Activated T-cell treated with anti-CD3 and anti-CD28 coated beads, Interleukin-2, amount 50 U/mL, for 1 hour (primary cell): ENCODE data around the gene GSX2.

Experiments
- DNase-seq: peaks from one replicate; pipeline ENCODE4 v3.0.0-alpha.2; 2020

The GSX2 gene

GRCh38 chr4:54082168-54082567, 17.8 kb upstream of the GSX2 start:
- no peak for DNase-seq

DNA sequence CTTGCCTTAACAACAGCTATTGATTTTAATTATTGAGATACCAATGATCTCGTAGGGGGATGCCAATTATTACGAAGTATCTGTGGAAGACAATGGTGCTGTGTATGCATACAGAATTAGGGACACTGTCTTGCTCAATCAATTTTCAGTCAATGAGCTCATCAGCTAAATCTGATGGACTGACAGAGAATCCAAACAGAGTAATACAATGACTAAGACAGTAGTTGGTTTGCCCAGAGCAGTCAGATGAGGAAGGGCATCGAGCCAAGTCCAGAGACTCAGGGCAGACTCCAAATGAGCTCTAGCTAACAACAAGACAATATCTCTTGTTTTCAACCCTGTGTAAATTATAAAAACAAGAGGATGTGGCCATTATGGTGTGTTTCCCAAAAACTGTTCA, 14.7 kb upstream of the GSX2 start:
- DNase-seq = no peak

DNA sequence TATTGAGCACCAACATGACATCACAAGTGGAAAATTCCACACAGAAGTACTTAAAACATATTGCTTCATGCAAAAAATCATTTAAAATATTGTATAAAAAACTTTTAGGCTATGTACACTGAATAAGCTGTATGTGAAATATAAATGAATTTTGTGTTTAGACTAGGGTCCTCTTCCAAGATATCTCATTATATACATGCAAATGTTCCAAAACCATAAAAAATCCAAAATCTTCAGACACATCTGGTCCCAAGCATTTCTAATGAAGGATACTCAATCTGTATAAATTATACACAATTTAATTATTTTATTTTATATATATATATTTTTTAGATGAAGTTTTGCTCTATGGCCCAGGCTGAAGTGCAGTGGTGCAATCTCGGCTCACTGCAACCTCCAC, 10.1 kb upstream of the GSX2 start:
- no peak for DNase-seq

GRCh38 chr4:54090404-54090803, 9.6 kb upstream of the GSX2 start:
- no peak for DNase-seq

DNA sequence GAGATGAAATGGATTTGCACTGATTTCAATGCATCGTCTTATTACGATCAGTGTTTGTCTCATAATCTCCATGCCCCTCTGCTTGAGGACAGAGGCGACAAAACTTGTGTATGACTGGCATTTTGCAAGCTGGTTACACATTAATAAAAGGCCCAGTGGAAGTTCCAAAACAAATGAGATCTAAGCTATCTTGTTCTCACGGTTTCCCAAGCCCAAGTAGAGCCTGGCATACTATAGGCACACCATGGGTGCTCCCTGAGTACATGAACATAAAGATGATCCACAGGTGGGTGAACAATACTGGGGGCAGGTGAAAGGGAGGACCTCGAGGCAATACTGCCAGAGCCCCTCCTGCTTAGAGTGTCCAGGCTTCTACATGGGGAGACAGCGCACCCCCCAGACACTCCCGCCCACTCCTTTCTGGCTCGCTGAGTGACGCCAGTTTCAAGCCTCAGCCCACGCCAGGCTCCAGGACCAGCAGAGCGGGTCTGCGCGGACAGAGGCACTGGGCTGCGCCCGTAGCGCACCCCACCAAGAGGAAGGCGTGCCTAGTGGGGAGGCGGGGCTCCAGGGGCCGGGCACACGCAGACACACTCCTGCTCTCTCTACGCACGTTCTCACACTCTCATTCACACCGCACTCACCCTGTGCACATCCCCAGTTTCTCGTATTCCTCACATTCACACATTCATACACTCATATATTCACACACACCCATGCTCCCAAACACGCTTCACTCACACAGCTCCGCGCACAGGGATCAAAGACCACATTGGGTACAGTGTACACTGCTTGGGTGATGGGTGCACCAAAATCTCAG, 8.9 kb upstream of the GSX2 start:
- peak; percentile 47 for DNase-seq

GRCh38 chr4:54091637-54092404, 8.1 kb upstream of the GSX2 start:
- peak; percentile 81 for DNase-seq

DNA sequence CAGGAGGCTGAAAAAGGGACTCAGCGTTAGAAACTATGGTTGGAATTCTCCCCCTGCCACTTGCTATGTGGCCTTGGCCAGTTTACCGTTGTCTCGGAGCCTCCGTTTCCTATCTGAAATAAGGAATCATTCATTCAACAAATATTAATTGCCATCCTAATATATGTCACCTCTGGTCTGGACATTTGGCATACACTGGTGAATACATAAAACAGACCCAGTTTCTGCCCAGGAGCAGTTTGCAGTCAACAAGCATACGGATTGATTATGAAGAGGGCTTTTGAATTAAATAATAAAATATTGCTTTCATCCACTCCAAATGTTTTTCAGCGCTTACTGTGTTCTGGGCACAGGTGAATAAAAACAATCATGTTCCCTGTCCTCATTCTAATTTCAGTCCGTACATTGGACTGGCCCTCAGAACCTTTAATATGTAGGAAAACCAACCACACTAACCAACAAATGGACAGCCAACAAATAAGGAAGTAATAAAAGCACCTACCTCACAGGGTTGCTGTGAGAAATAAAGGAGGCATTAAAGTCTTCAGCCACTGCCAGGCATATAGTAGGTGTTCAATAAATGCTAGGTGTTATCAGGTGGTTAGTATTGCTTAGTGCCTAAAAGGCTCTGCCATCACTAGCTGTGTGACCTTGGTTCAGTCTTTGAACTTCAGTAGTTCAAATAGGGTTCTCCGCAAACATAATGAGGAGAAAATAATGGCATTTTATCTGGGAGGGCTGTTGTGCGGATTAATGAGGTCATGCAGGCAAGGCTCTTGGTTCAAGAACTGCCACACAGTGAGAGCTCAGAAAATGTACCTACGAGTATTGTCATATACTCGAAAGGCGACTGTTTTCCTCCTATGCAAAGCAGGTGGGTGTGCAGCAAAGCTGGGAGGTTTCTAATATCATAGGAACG, 7.3 kb upstream of the GSX2 start:
- no peak for DNase-seq

DNA sequence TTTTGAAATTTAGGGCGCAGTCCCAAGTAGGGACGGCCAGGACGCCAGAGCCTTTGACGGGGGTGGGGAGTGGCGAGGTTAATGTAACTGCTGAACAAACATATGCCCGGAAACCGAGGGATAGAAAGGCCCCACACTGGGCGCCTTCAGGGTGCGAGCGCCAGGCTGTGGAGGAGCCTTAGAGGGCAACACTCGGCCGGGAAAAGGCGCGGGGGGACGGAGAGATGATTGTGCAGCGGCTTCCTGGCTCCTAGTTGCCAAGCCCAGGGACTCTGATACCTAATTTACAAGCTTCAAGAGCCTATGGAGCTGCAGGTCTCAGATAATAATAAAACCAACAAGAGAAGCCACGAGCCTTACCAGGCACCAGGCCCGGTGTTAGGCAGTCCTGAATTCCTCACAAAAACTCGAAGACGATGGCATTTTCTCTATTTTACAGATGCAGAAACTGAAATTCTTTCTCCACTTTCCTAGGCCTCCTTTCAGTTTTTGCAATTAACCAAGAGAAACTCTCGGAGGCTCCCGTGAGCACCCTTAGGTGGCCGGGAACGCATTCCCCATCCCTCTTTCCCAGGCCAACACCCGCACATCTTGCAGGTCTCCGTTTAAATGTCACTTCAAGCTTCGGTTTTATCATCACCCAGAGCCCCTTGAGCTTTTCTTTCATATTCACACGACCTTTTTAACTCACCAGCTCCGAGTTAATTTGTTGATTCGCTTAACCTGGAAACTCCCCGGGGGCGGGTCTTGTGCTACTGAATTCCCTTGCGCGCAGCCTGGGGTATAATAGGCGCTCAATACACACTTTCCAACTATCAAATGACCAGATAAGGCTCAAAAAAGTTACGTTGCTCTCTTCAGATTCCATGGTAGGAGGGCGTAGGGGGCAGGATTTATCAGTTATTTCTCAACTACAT, 6.4 kb upstream of the GSX2 start:
- DNase-seq = no peak

- DNase-seq = no peak
Measured at GRCh38 chr4:54094451-54094850, 5.5 kb upstream of the GSX2 start.

GRCh38 chr4:54095110-54095825, 4.7 kb upstream of the GSX2 start:
- no peak for DNase-seq

GRCh38 chr4:54096295-54096962, 3.5 kb upstream of the GSX2 start:
- DNase-seq = no peak

GRCh38 chr4:54097152-54097551, 2.8 kb upstream of the GSX2 start:
- no peak for DNase-seq

GRCh38 chr4:54098375-54098774, 1.6 kb upstream of the GSX2 start:
- no peak for DNase-seq

DNA sequence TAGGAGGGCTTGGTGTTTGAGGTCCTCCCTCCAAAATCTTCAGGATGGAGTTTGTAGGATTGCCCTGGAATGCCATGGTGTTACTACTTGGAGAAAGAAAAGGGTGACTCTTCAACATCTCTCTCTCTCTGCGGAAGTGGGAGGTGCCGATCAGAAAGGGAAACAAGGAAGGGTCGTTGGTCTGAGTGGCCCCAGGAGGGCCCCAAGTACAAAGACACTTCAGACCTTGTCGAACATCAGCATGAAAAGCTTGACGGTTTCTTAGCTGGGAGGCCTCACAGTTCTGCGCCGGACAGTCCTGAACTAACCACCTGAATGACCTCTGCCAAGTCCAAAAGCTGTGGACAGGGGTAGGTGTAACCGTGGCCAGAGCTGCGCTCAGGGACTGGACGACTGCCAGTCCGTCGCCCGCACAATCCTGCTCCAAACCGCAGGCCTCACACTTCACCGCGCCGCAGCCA, 646 bp upstream of the GSX2 start:
- no peak for DNase-seq

DNA sequence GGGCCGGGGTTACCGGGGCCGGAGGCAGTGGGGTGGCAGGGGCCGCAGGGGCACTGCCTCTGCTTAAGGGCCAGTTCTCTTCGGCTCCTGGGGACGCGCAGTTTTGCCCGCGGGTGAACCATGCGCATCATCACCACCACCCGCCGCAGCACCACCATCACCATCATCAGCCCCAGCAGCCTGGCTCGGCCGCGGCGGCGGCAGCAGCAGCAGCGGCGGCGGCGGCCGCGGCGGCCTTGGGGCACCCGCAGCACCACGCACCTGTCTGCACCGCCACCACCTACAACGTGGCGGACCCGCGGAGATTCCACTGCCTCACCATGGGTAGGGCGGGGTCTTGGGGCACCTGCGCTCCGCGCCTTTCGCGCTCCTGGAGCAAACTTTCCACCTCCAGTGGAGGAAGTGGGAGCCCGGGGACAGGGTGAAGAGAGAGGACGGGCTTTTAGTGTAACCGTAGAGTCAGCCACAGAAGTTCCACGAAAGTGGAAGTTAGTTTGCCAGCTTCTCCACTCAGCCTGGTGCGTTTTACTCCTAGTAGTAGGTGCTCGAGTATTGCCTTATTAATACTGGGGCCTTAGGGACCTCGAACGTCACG, 729 bp downstream of the GSX2 start:
- DNase-seq = peak; percentile 42

- no peak for DNase-seq
Measured at GRCh38 chr4:54101190-54102041, 1.5 kb downstream of the GSX2 start.

GRCh38 chr4:54102531-54103106, 2.7 kb downstream of the GSX2 start:
- DNase-seq = no peak

GRCh38 chr4:54103190-54103574, 3.2 kb downstream of the GSX2 start:
- DNase-seq = no peak

DNA sequence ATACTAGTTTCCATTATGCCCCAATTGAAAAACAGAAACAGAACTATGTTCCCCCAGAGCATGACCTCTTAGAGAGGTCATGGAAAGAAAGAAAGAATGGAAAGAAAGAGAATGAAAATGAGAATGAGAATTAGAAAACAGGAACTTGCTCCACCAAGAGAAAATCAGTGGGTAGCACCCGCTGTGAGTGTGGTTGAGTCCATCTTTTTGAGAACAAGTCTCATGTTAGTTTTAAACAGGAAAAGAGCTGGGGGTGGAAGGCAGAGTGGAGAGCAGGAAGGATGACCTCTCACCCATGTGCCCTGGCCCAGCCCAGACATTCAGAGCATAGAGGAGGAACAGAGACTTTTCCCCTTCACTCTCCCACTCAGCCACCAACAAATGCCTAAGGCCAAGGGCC, 4.9 kb downstream of the GSX2 start:
- DNase-seq = no peak
